ENCODE data around the gene OR10A3.
"Not testable (repeated sequence)": the region's sequence is repeated elsewhere in the genome, so short reads cannot be mapped to it uniquely, and the experiment has no call there.

The OR10A3 gene, protein sequence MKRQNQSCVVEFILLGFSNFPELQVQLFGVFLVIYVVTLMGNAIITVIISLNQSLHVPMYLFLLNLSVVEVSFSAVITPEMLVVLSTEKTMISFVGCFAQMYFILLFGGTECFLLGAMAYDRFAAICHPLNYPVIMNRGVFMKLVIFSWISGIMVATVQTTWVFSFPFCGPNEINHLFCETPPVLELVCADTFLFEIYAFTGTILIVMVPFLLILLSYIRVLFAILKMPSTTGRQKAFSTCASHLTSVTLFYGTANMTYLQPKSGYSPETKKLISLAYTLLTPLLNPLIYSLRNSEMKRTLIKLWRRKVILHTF

DNA sequence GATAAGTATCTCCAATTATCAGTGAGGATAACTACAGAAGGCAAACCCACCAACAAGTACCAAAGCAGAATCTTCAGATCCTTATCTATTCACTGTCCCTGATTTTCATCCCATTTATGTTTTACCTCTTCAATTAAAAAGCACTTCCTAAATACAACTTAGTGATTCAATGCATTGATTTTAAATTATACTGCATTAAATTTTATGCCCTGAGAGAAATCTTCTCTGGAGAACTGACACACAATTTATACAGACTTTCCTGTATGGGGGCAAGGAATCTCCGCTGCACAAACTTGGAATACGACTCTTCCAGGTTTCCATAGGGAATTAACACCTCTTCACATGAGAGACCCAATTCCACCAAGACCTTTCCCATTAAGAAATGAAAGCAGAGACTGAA is at the start of gene OR10A3:
TSS of gene OR10A3 (minus strand) at position 101 of the 400 bp plus-strand sequence. CDS start 2,188 bp downstream, outside the sequence.
- DNase-seq (ENCODE audit: low read depth in 2 of 2), result no peak

DNA sequence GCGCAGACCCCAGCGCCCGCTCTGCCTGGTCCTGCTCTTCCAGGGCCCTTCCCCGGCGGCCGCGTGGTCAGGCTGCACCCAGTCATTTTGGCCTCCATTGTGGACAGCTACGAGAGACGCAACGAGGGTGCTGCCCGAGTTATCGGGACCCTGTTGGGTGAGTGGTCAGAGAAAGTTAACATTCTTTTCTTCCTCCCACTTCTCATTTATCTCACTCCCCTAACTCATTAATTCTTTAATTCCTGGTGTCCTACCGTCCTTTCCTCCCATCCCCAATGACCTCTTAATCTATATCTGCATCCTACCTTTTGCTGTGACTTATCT is 46.0 kb upstream of the OR10A3 start:
- not testable (repeated sequence) for DNase-seq (ENCODE audit: low read depth in 2 of 2)

DNA sequence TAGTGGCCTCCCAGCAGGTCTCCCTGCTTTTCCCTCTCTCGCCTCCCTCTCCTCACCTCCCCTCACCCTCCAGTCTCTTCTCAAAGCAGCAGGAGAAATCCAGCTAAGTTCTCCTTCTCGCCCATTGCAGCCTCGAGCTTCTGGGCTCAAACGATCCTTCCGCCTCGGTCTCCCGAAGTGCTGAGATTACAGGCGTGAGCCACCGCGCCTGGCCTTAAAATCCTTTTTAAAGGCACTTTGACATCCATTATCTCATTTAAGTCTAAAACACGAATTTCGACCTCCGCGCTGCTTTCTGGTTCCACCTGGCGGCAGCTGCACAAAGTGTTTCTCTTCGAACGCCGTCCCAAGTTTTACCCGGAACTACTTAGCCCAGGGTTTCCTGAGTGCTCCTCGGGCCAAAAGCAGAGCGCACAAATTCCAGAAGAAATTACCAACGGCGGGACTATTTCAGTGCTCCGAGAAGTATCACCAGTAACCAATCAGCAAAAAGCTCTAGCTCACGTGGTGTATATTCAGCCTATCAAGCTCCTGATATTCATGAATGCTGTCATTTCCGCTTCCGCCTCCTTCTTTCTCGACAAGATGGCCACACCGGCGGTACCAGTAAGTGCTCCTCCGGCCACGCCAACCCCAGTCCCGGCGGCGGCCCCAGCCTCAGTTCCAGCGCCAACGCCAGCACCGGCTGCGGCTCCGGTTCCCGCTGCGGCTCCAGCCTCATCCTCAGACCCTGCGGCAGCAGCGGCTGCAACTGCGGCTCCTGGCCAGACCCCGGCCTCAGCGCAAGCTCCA is 45.5 kb upstream of the OR10A3 start, which contains the start of gene EIF3F:
TSS of gene EIF3F (plus strand) at position 570 of the 792 bp plus-strand sequence. CDS start at position 586, 16 bp downstream.
- peak; percentile 99 for DNase-seq (ENCODE audit: low read depth in 2 of 2)

DNA sequence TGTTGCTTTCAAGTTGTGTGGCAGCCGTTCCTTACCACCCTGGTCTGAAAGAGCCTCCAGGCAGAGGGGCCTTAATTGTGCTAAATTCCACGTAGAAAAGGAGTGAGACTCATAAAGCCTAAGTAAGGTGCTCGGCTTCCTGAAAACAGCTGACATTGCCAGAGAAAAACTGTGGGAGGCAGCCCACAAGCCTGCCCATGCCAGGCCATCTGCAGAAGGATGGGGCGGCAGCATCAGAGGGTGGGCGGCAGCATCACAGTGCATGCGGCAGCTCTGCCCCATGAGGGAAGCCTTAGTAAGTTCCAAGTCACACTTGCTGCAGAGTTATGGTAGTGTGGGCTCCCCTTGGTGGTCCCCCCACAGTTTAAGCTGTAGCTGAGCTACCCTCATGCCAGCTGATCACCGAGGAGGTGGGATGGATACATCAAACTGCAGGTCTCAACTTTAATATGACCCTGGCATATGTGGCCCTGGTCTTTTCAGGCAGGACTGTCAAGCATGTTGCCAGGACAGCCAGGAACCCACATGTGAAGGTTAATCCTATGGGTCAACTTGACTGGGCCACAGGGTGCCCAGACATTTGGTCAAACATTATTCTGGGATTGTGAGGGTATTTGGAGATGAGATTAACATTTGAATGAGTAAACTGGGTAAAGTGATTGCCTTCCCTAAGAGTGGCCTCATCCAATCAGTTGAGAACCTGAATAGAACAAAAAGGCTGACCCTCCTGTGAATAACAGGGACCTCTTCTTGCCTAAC is 42.5 kb upstream of the OR10A3 start:
- no peak for DNase-seq (ENCODE audit: low read depth in 2 of 2)

DNA sequence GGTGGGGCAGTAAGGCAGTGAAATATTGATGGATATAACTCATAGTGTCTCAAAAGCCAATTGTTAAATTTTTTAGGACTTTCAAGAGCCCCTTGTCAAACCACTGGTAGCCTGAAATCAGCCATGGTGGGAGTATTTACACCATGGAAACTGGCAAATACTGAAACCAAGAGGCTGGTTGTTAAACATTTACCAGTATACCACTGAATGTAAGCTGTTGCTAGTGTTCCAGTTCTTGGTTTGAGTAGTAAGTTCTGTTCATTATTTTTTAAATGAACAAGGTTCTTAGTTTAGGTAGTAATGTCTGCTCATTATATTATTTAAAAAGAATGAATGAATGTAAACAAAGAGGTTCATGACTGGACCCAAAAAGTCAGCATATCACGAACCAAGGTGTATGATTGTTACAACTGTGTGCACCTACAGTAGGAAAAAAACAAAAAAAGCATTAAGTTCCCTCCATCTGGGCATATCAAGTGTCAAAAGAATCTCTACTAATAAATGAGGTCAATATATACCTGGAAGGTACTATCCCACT is 41.1 kb upstream of the OR10A3 start:
- no peak for DNase-seq (ENCODE audit: low read depth in 2 of 2)

DNA sequence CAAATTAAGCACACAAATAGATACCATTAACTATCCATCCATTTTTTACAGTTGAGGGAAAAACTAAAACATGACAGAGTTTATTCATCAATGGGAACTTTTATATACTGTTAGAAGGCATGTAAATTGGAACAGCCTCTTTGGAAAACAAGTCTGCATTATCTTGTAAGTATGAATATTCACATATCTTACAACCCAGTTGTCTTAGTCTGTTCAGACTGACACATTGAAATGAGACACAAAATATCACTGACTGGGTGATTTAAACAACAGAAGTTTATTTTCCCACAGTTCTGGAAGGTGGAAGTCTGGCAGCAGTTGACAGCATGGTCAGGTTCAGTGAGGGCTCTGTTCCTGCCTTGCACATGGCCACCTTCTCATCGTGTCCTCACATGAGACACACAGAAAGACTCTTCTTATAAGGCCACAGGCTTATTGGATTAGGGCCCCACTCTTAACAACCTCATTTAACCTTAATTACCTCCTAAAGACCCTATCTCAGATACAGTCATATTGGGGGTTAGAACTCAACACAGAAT is 40.2 kb upstream of the OR10A3 start:
- no peak for DNase-seq (ENCODE audit: low read depth in 2 of 2)

DNA sequence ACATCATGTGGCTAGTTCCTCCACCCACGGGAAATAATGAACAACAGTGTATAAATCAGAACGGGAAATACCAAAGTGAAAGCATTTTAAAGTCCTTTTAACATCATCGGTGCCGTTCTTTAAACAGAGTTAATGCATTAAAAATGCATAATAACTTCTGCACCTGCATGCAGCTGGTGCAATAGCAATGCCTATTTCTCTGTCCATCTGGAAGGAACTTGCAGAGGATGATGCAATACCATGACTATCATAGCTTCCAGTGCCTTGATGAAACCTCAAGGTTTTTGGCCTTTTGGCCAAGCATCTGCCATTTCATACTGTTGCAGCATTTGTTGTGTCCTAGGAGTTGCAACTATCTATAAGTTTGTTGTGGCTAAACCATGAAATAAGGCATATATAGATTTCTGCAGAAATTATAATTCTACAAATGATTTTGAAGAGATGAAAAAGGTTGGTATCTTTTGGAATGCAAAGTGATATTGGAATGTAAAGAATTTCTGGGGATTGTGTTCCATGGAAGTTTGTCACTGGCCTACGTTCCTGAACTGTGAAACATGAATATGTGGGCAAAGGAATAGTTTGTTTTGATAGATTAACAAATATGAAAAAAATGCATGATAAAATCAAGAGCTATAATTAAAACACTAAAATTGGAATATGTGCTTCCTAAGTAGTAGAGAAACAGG is 35.9 kb upstream of the OR10A3 start:
- peak; percentile 70 to 72 for DNase-seq (ENCODE audit: low read depth in 2 of 2)

DNA sequence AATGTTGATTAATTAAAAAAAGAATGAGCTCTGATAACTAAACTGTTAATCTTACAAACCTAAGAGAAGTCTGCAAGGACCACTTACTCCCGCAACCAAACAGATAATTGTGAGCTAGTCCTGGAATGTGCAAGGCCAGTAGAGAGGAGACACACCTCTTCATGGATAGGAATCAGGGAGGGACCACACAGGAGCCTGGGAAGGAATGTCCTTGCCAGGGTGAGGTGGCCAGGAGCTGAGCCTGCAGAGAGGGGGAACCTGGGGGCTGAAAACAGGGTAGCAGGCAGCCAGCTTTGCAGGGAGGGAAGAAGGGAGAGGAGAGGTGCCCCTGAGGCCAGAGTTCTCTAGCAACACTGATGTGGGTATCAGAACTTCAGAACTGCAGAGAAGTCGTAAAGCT is 33.2 kb upstream of the OR10A3 start:
- no peak for DNase-seq (ENCODE audit: low read depth in 2 of 2)

DNA sequence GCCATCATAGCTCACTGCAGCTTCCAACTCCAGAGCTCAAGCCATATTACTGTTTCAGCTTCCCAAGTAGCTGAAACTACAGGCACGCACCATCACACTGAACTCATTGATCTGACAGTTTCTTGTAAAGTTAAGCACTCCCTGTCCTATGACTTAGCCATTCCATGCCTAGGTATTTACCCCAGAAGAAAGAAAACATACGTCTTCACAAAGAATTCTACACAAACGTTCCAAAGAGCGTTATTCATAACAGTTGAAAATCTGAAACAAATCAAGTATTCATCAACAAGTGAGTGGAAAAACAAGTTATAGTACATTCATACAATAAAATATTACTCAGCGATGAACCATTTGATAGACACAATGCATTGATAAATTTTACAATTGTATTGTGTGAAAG is 31.5 kb upstream of the OR10A3 start:
- no peak for DNase-seq (ENCODE audit: low read depth in 2 of 2)

DNA sequence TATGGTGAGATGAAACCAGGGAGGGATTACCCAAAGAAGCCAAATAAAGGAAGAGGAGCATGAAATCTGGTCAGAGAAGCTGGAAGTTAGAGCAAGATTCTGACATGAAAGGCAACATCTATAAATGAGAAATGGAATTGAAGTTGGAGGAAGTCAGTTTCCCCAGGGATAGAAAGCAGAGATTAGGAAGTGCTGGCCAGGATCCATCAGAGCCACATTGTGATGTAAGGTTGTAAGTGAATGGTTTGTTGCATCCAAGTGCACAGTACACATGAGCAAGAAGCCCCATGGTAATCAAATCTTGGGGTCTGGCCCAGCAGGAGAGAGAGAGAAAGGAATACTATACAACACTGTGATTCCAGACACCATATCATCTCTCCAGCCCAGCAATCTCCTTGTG is 30.3 kb upstream of the OR10A3 start:
- DNase-seq (ENCODE audit: low read depth in 2 of 2), result no peak

DNA sequence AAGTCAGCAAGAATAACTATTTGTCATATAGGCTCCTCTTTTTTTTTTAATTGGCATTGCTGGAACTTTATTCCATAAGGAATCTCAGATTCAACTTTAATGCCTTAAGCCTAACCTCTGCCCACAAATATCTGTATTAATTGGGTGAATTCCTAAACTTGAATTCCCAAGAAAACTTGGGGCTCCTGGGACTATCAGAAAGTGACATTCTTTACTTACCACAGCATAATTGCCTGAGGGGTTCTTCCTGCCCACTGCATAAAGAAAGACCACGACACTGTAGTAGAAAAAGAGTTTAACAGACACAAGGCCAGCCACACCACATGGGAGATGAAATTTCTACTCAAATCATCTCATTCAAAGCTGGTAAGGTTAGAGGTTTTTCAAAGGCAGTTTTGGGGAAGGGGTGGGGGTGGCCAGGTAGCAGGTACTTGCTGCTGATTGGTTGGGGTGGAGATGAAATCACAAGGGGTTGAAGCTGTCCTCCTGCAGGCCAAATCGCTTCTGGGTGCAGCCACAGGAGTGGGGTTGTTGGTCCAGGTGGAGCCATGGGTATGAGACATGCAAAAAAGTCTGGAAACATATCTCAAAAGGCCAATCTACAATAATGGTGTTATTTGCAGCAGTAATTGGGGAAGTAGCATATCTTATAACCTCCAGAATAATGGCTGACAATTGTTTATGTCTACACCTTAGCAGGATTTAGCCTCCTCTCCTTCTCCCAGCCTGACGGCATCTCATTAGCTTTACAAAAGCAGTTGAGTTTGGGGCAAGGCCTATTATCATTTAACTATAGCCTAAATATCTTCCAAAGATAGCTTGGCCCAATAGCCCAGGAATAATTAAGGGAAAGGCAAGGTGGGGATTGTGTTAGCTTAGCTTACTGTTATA is 28.5 kb upstream of the OR10A3 start:
- peak in 1 of 2 experiments; percentile 20 for DNase-seq (ENCODE audit: low read depth in 2 of 2)

DNA sequence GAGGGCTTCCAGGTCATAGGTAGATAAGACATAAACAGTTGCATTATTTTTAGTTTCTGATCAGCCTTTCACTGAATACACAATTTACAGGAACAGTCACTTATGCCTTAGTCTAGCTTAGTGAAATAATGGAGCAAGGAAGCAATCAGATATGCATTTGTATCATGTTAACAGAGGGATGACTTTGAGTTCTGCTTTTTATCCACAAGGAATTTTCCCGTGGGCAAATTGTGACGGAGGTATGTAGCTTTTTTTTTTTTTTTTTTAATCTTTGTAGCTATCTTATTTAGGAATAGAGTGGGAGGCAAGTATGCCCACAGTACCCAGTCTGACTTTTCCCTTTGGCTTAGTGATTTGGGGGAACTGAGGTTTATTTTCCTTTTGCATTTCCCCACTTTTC is 27.2 kb upstream of the OR10A3 start:
- DNase-seq (ENCODE audit: low read depth in 2 of 2), result no peak

DNA sequence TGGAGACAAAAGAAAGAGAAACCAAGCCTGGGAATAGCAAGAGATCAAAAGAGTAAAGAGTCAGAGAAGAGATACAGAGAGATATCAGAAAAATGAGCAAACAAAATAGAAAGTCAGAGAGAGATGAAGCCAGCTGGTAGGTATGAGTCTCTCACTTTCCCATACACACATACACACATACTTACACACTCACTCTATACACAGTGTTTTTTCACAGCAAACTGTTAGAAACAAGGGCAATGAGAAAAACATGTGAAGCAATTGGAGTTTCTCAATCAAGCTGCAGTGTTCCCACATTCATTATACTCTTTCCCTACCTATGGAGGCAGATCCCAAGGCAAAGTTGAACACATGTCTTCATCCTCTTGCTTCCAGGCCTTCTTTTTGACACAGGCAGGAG is 26.3 kb upstream of the OR10A3 start:
- DNase-seq (ENCODE audit: low read depth in 2 of 2), result no peak

DNA sequence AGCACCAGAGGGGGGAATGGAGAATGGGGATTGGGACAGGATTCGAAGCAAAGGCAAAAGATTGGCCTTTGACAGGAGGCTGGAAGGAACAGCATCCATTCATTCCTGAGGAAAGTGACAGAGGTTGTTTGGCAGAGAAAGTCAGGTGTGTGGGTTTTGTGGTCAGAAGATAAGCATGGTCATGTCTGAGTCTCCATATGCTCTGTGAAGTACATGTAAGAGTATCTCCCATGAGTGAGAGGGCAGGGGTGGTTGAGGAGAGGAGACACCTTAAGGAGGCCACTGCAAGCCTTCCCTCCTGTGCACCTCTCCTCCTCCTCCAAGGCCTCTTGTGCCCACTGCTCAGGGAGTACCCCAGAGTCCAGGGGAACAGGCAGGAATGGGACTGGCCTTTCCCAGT is 25.6 kb upstream of the OR10A3 start:
- no peak for DNase-seq (ENCODE audit: low read depth in 2 of 2)

DNA sequence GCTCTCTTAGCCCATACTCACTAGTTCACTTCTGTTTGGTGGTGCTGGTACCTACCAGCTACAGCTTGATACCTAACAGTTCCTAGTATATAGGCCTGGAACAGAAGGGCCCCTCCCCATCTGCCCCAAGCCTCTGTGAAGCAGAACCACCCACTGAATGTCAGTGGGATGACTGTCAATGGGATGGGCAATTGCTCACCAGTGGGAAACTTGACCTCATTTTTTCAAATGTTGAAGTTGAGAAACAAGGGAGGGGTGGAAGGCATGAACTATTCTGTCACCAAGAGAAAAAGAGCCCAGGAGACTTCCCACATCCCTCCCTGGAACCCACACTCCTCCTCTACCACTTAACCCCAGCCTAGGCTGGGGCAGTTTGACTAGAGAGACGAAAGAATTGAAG is 23.9 kb upstream of the OR10A3 start, which contains the start of gene NLRP10:
TSS of gene NLRP10 (minus strand) at position 62 of the 400 bp plus-strand sequence. CDS start 1,952 bp downstream, outside the sequence.
- peak; percentile 27 to 35 for DNase-seq (ENCODE audit: low read depth in 2 of 2)

DNA sequence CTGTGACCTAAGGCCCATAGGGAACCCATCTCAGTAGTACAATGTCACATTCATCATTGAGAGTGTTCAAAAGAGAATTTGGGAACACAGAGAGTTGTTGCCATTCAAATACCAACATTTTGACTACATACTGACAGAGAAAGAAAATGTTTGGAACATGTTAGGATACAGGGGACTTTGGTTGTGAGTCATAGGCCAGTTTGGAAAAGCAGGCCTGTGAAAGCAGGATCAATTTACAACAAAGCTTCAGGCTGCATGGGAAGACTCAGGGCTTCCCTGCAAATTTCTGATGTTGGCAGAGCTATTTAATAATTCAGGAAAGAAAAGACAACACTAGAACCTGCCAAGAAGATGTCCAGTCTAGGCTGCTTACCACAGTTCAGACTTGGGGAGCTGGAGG is 23.4 kb upstream of the OR10A3 start:
- peak; percentile 21 to 29 for DNase-seq (ENCODE audit: low read depth in 2 of 2)

DNA sequence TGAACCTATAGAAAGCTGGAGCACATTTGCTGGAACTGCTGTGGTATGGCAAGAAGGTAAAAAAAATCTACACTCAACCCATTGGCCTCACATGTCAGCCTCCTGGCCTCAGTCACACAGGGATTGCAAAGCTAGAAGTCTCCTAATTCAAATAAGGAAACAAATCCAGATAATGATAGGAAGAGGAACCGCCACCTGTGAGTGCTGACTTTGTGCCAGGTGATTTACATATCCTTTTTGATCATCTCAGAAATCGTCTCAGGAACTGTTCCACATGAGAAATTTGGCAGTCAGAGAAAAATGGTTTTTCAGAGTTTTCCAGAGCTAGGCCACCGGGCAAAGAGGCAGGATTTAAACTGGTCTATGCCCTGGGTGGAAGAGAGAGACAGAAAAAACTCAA is 22.8 kb upstream of the OR10A3 start:
- no peak for DNase-seq (ENCODE audit: low read depth in 2 of 2)

DNA sequence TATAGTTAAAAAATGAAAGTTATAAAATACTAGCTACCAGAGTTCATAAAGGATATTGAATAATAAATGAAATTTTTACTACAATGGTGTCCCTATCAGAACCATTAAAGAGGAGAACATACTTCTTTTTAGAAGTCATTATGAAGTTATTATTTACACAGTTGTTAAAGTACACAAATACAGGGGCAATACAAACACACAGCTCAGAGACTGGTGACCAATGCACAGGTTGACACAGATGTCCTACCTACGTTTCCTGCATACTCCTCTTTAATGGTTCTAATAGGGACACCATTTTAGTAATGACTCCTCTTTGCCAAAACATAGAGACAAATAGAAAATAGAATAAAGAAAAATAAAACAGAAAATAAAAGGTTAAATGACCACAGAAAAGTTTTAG is 13.7 kb upstream of the OR10A3 start:
- DNase-seq (ENCODE audit: low read depth in 2 of 2), result no peak

DNA sequence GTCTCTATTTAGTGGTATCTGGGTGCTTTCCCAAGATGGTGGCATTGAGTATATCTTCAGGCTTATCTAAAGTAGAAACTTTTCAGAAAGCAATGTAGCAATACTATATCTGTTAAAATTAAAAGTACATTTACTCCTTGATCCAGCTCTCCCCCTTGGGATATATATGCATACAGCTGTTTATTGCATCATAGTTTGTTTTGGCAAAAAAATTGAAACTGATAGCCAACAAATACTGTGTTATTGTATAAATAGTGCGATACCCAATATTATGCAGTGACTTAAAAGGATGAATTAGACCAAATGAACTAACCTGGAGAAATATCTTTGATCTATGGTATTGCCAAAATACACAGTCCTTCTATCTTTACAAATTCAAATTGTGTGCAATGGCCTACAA is 8.4 kb upstream of the OR10A3 start:
- DNase-seq (ENCODE audit: low read depth in 2 of 2), result no peak

DNA sequence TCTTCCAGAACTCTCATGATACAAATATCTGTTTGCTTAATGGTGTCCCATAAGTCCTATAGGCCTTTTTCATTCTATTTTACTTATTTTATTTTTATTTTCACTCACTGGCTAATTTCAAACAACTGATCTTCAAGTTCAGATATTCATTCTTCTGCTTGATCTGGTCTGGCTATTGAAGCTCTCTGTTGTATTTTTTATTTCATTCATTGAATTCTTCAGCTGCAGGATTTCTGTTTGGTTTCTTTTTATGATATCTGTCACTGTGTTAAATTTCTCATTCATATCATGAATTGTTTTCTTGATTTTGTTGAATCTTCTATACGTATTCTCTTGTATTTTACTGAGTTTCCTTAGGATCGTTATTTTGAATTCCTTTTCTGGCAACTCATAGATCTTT is 2.6 kb upstream of the OR10A3 start:
- no peak for DNase-seq (ENCODE audit: low read depth in 2 of 2)

Measured in fibroblast of skin of left quadriceps (primary cell).